PC-3 (cell line): ENCODE data around the gene CSNK1G2. TPM values are rescaled to one million over a fixed set of nuclear protein-coding genes. Genes with fewer than 3 reads are reported as not detected.

Source experiments
- ATAC-seq: fragments of 200-7000 bp; cut with Tn5 transposase; 2 replicates; pipeline ENCODE4 v1.9.1; 2020; ENCODE audit warnings: mild to moderate bottlenecking, moderate library complexity
- BruUV-seq: library from RNA; stranded (reverse); fragments of 400-500 nt; replicated peaks from 2 replicates; lab custom pipeline; 2021; lab: Mats Ljungman, UMichigan
- CTCF ChIA-PET: fragments of 300-600 bp; sonication (Branson Sonifier 250); formaldehyde crosslinking; loops from one replicate; lab custom pipeline; 2022; ENCODE audit warnings: antibody characterized with exemption; lab: Charles Lee
- POLR2A ChIA-PET: fragments of 300-600 bp; sonication (Branson Sonifier 250); formaldehyde crosslinking; loops from one replicate; lab custom pipeline; 2022; ENCODE audit warnings: antibody characterized with exemption; ENCODE audit not compliant: unreplicated experiment; lab: Charles Lee
- DNase-seq: peaks from one replicate; pipeline ENCODE4 v3.0.0-alpha.2; 2015
- H2AFZ ChIP-seq: fragments of 300-600 bp; sonication (generic); 2 replicates; pipeline ENCODE4 v1.6.0; 2016; ENCODE audit warnings: antibody characterized with exemption, low read length
- H3F3A ChIP-seq: fragments of 300-600 bp; sonication (generic); one replicate; pipeline ENCODE4 v1.6.0; 2017; ENCODE audit warnings: antibody characterized with exemption, low read length, control low read depth, mild to moderate bottlenecking; ENCODE audit not compliant: unreplicated experiment
- H3K27ac ChIP-seq: fragments of 300-600 bp; sonication (generic); 2 replicates; pipeline ENCODE4 v1.5.1; 2016; ENCODE audit warnings: mild to moderate bottlenecking, low read length
- H3K27me3 ChIP-seq: fragments of 300-600 bp; sonication (generic); 2 replicates; pipeline ENCODE4 v1.6.1; 2016; ENCODE audit warnings: low read length, mixed read lengths
- H3K36me3 ChIP-seq: fragments of 300-600 bp; sonication (generic); 2 replicates; pipeline ENCODE4 v1.6.1; 2016; ENCODE audit warnings: low read depth, mixed run types, low read length, mixed read lengths
- H3K4me1 ChIP-seq: fragments of 300-600 bp; sonication (generic); 2 replicates; pipeline ENCODE4 v1.5.1; 2016; ENCODE audit warnings: low read length; ENCODE audit not compliant: insufficient read depth
- H3K4me2 ChIP-seq: fragments of 300-600 bp; sonication (generic); 2 replicates; pipeline ENCODE4 v1.6.0; 2016; ENCODE audit warnings: low read length
- H3K4me3 ChIP-seq: fragments of 300-600 bp; sonication (generic); 2 replicates; pipeline ENCODE4 v1.5.1; 2016; ENCODE audit warnings: mild to moderate bottlenecking, low read length, mixed read lengths
- H3K79me2 ChIP-seq: fragments of 300-600 bp; sonication (generic); 2 replicates; pipeline ENCODE4 v1.6.1; 2017; ENCODE audit warnings: low read length, mixed read lengths
- H3K9ac ChIP-seq: fragments of 300-600 bp; sonication (generic); 2 replicates; pipeline ENCODE4 v1.6.0; 2016; ENCODE audit warnings: mild to moderate bottlenecking, low read length
- H3K9me2 ChIP-seq: fragments of 300-600 bp; sonication (generic); replicated peaks from 2 replicates; pipeline ENCODE4 v1.6.1; 2016; ENCODE audit warnings: mixed run types, low read length, mixed read lengths
- H3K9me3 ChIP-seq: fragments of 300-600 bp; sonication (generic); 2 replicates; pipeline ENCODE4 v1.6.1; 2016; ENCODE audit warnings: low read length, mixed read lengths
- H4K20me1 ChIP-seq: fragments of 300-600 bp; sonication (generic); 2 replicates; pipeline ENCODE4 v1.6.1; 2016; ENCODE audit warnings: low read length, mixed read lengths
- CTCF ChIP-seq: fragments of 300-600 bp; sonication (generic); conservative IDR thresholded peaks from 2 replicates; pipeline ENCODE4 v1.5.1; 2017; ENCODE audit warnings: antibody characterized with exemption, low read depth, mild to moderate bottlenecking, low read length
- EZH2 ChIP-seq: fragments of 300-600 bp; sonication (generic); IDR thresholded peaks from one replicate; pipeline ENCODE4 v1.6.1; 2017; ENCODE audit warnings: antibody characterized with exemption, mild to moderate bottlenecking, low read length; ENCODE audit not compliant: unreplicated experiment
- EZH2phosphoT487 ChIP-seq: fragments of 300-600 bp; sonication (generic); IDR thresholded peaks from 2 replicates; pipeline ENCODE4 v1.6.1; 2018; ENCODE audit warnings: mild to moderate bottlenecking, antibody characterized with exemption, low read length, borderline replicate concordance
- intact Hi-C: fragments of 100-400 bp; cut with micrococcal nuclease; formaldehyde crosslinking; loops from 2 replicates; pipeline ENCODE4 v1.9.0; 2023
- total RNA-seq: library from RNA; depleted of rRNA; stranded (reverse); fragments of >200 nt; gene quantifications from 2 replicates; pipeline ENCODE4 v1.2.3, GENCODE V29; 2014

Gene CSNK1G2
- total RNA-seq, 1 experiment from 2014 or later = 83.6 TPM

- intact Hi-C loops = loop anchor here (5.0 kb wide), 1 partner anchor 42 kb away; no protein-coding TSS in a partner anchor
- Histone ChIP-seq H3K4me2 (no peak overlapping the region), H3F3A (no peaks in the 10 kb centered on the region), H2AFZ (no peak overlapping the region), H3K9me3 (no peaks in the 10 kb centered on the region), H3K36me3 (no peaks in the 10 kb centered on the region; the same call in 1 of the 2 replicates), H3K9ac (no peak overlapping the region), H3K27me3 (no peaks in the 10 kb centered on the region), H4K20me1 (no peaks in the 10 kb centered on the region), H3K4me3 (no peak overlapping the region), H3K27ac (no peak overlapping the region), H3K9me2 (no peaks in the 10 kb centered on the region), H3K4me1 (peaks cover 18% of the 10 kb centered on the region), H3K79me2 (peaks cover 34% of the 10 kb centered on the region)
- CTCF ChIA-PET = no interaction called here
- DNase-seq = no peak
- POLR2A ChIA-PET = no interaction called here
- ATAC-seq = no peak
- no peak for TF ChIP-seq EZH2
- TF ChIP-seq EZH2phosphoT487 = no peak
- TF ChIP-seq CTCF = no peak
- no TSS peak for BruUV-seq
Observed at GRCh38 chr19:1974381-1975161, 33.6 kb downstream of the CSNK1G2 start.

GRCh38 chr19:1975162-1975480 lies 34.1 kb downstream of the CSNK1G2 start:
- Histone ChIP-seq H2AFZ (no peak overlapping the region), H3K79me2 (peaks cover 34% of the 10 kb centered on the region), H3K9me3 (no peaks in the 10 kb centered on the region), H3K4me2 (no peak overlapping the region), H3K27me3 (no peaks in the 10 kb centered on the region), H3K9ac (no peak overlapping the region), H3F3A (no peaks in the 10 kb centered on the region), H3K36me3 (no peaks in the 10 kb centered on the region; the same call in 1 of the 2 replicates), H3K27ac (no peak overlapping the region), H4K20me1 (no peaks in the 10 kb centered on the region), H3K4me1 (peaks cover 13% of the 10 kb centered on the region), H3K9me2 (no peaks in the 10 kb centered on the region), H3K4me3 (no peak overlapping the region)
- no TSS peak for BruUV-seq
- intact Hi-C loops = no loop called here
- DNase-seq (no peak), ATAC-seq (no peak)
- ChIA-PET POLR2A (no interaction called here), CTCF (no interaction called here)
- no peak for TF ChIP-seq EZH2
- TF ChIP-seq CTCF = no peak

- POLR2A ChIA-PET = no interaction called here
Observed at GRCh38 chr19:1977120-1977519, 36.1 kb downstream of the CSNK1G2 start.

More at GRCh38 chr19:1977120-1977519, 36.1 kb downstream of the CSNK1G2 start:
- DNase-seq (no peak), ATAC-seq (no peak)
- Histone ChIP-seq H4K20me1 (no peaks in the 10 kb centered on the region), H3K9me2 (no peaks in the 10 kb centered on the region), H3K79me2 (peaks cover 23% of the 10 kb centered on the region), H3K27ac (no peak overlapping the region), H3K9ac (no peak overlapping the region), H3K4me2 (no peak overlapping the region), H3K4me1 (no peaks in the 10 kb centered on the region), H3F3A (no peaks in the 10 kb centered on the region), H3K27me3 (no peaks in the 10 kb centered on the region), H3K36me3 (no peaks in the 10 kb centered on the region; the same call in 1 of the 2 replicates), H3K4me3 (no peak overlapping the region), H2AFZ (no peak overlapping the region), H3K9me3 (no peaks in the 10 kb centered on the region)
- intact Hi-C loops = no loop called here
- TF ChIP-seq EZH2 (no peak), CTCF (no peak), EZH2phosphoT487 (no peak)
- CTCF ChIA-PET = no interaction called here
- BruUV-seq = no TSS peak
